CD4-positive, CD25-positive, alpha-beta regulatory T cell (primary cell): ENCODE data around the gene VPS45. TPM values are rescaled to one million over a fixed set of nuclear protein-coding genes. Genes with fewer than 3 reads are reported as not detected.

Experiments
- ATAC-seq, 2 donors: fragments of 150-1000 bp; cut with Tn5 transposase; one replicate each; pipeline ENCODE4 v1.10.0; 2021; ENCODE audit warnings: low read depth in 2 of 2, moderate number of reproducible peaks in 2 of 2, moderate library complexity in 1 of 2
- DNase-seq, 3 donors: peaks; one replicate each; pipeline versions ENCODE4 v3.0.0 to v3.0.0-alpha.2; 2012 to 2022; ENCODE audit warnings: mixed read lengths in 1 of 3
- H3K27ac ChIP-seq: one replicate; pipeline ENCODE4 v1.7.0; 2013; ENCODE audit warnings: mild to moderate bottlenecking, low read length; ENCODE audit not compliant: insufficient read depth, poor library complexity, severe bottlenecking
- H3K27me3 ChIP-seq: one replicate; pipeline ENCODE4 v1.7.0; 2013; ENCODE audit warnings: low read length; ENCODE audit not compliant: control insufficient read depth, insufficient read depth
- H3K36me3 ChIP-seq: one replicate; pipeline ENCODE4 v1.7.0; 2013; ENCODE audit warnings: mild to moderate bottlenecking, low read length, moderate library complexity; ENCODE audit not compliant: control insufficient read depth, insufficient read depth
- H3K4me1 ChIP-seq: 2 replicates; pipeline ENCODE4 v1.7.0; 2013; ENCODE audit warnings: mild to moderate bottlenecking, low read length; ENCODE audit not compliant: insufficient read depth, control insufficient read depth, poor library complexity, severe bottlenecking
- H3K4me3 ChIP-seq: one replicate; pipeline ENCODE4 v1.7.0; 2013; ENCODE audit warnings: low read depth, mild to moderate bottlenecking, low read length, moderate library complexity
- H3K9me3 ChIP-seq, 2 experiments: 1 replicate in 1 of 2; 2 replicates in 1 of 2; pipeline ENCODE4 v1.7.0; 2013; ENCODE audit warnings: low read length in 2 of 2, mild to moderate bottlenecking in 1 of 2, moderate library complexity in 1 of 2; ENCODE audit not compliant: control insufficient read depth in 2 of 2
- H3K27ac Mint-ChIP-seq, 3 donors: one replicate each; pipeline ENCODE4 v1.8.0; 2020 to 2022; ENCODE audit warnings: mild to moderate bottlenecking in 3 of 3, mixed read lengths in 3 of 3, moderate library complexity in 2 of 3
- H3K27me3 Mint-ChIP-seq: one replicate; pipeline ENCODE4 v1.8.0; 2022; ENCODE audit warnings: mild to moderate bottlenecking, mixed read lengths
- H3K36me3 Mint-ChIP-seq: one replicate; pipeline ENCODE4 v1.8.0; 2020; ENCODE audit warnings: mixed read lengths
- H3K4me1 Mint-ChIP-seq, 4 donors: one replicate each; pipeline ENCODE4 v1.8.0; 2020 to 2022; ENCODE audit warnings: mixed read lengths in 4 of 4, mild to moderate bottlenecking in 1 of 4
- H3K4me3 Mint-ChIP-seq, 4 donors: one replicate each; pipeline ENCODE4 v1.8.0; 2020 to 2022; ENCODE audit warnings: mild to moderate bottlenecking in 4 of 4, mixed read lengths in 4 of 4, moderate library complexity in 3 of 4
- H3K9me3 Mint-ChIP-seq, 7 donors: one replicate each; pipeline ENCODE4 v1.8.0; 2020 to 2022; ENCODE audit warnings: mixed read lengths in 7 of 7, mild to moderate bottlenecking in 3 of 7, moderate library complexity in 2 of 7
- polyA plus RNA-seq, 4 donors: library from polyadenylated mRNA; unstranded; fragments of 300-500 nt; fragmentation: Illumina TruSeq; gene quantifications; one replicate each; pipeline ENCODE4 v1.2.3, GENCODE V29; 2021
- total RNA-seq: library from RNA; stranded (reverse); gene quantifications from one replicate; pipeline ENCODE4 v1.2.3, GENCODE V29; 2022

VPS45 gene
- total and polyA plus RNA-seq, 5 donors from 2014 or later = 23.4 to 27.8 (median 26.3) TPM

DNA sequence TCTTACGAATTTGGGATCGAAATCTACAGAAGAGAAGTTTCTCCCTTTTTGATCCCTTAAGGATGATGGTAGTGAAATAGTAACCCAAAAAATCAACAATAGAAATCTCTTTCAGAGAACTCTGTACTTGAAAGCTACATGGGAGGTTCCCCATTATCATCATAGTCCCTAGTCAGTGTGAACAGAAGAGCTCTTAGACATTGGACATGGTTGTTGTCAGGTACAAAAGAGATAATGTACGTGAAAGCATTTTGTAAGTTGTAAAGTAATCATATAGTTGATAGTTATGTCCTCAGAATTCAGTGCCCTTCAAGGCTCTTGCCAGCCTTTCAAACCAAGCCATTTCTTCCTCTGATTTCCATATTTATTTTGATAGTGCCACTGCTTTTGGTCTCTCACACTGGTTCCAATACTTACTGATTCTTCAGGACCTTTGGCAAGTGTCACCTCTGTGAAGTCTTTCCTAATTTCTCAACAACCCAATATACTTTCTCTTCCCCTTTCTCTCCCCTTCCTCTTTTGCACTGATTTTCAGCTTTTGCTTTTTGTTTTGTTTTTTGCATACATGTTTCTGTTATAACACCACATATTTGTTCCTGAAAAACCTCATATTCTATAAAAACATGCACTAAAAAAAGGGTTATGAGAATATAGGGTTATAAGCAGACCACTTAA is 22.4 kb downstream of the VPS45 start:
- DNase-seq (no peak), ATAC-seq (no peak)
- Mint-ChIP-seq H3K4me3 (no peak overlapping the region), H3K36me3 (peaks cover 32% of the 10 kb centered on the region), H3K27ac (peak overlapping the region in 1 of 3 donors; percentile 1), H3K27me3 (no peaks in the 10 kb centered on the region), H3K4me1 (peaks cover 17 to 30% (median 28%) of the 10 kb centered on the region in 4 donors), H3K9me3 (no peaks in the 10 kb centered on the region)
- H3K36me3 ChIP-seq = peaks cover 10% of the 10 kb centered on the region
- no peaks in the 10 kb centered on the region for H3K9me3 ChIP-seq
- H3K4me3 ChIP-seq = no peak overlapping the region
- H3K27ac ChIP-seq = no peak overlapping the region
- no peaks in the 10 kb centered on the region for H3K27me3 ChIP-seq
- peaks cover 14% of the 10 kb centered on the region for H3K4me1 ChIP-seq

DNA sequence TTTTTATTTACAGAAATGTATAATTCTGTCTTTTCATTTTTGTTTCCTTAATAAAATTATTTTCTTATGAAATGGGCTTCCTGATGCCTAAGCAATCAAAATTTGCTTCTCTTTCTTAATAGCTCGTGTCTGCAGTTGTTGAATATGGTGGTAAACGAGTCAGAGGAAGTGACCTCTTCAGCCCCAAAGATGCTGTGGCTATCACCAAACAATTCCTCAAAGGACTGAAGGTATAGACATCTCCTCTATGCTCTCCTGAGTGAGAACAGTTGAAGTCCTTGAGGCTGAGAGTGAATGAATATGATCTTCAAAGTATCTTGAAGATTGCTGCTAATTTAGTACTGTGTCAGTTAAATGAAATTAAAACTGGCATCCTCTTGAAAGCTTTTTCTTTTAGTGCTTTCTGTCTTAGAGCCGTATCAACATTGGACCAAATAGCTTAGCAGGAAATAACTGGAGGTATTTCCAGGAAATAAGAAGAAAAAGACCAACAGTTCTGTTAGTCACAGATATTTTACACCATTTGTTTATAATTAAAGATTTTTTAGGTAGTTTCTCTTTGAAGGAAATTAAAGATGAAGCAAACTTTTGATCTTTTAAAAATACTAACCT is 24.7 kb downstream of the VPS45 start:
- H3K9me3 Mint-ChIP-seq = no peaks in the 10 kb centered on the region

DNA sequence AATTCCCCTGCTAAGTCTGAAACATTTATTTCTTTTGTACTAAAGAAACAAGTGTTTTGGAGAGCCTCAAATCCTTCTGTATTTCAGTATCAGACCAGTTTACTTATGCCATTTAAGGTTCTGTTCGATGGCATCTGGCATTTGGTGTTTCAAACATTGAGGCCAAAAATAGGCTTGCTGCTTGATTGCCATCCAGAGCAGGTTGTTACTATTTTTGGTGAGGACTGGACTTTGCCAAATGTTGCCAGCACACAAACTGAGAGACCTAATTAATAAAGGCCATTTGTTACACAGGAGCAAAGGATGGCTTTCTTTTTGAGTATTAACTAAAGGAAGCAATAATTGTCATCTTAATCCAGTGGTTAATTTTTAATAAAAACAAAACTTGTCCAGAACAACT is 26.2 kb downstream of the VPS45 start:
- no peaks in the 10 kb centered on the region for H3K27me3 Mint-ChIP-seq
- peaks cover 17 to 31% (median 23%) of the 10 kb centered on the region in 4 donors for H3K4me1 Mint-ChIP-seq
- Histone ChIP-seq H3K27ac (no peak overlapping the region), H3K27me3 (no peaks in the 10 kb centered on the region), H3K9me3 (no peaks in the 10 kb centered on the region), H3K4me3 (no peak overlapping the region), H3K4me1 (peaks cover 14% of the 10 kb centered on the region), H3K36me3 (peaks cover 2% of the 10 kb centered on the region)
- H3K36me3 Mint-ChIP-seq = peaks cover 7% of the 10 kb centered on the region
- H3K27ac Mint-ChIP-seq = peak overlapping the region in 1 of 3 donors; percentile 26
- DNase-seq = no peak
- H3K9me3 Mint-ChIP-seq = no peaks in the 10 kb centered on the region
- H3K4me3 Mint-ChIP-seq = no peak overlapping the region
- no peak for ATAC-seq

More for the DNA sequence above, 24.7 kb downstream of the VPS45 start:
- peak; percentile 71 to 73 for ATAC-seq
- Histone ChIP-seq H3K36me3 (peaks cover 7% of the 10 kb centered on the region), H3K27ac (no peak overlapping the region), H3K4me3 (peak overlapping the region; percentile 57), H3K27me3 (no peaks in the 10 kb centered on the region), H3K9me3 (no peaks in the 10 kb centered on the region), H3K4me1 (peaks cover 14% of the 10 kb centered on the region)
- Mint-ChIP-seq H3K4me1 (peaks cover 17 to 31% (median 25%) of the 10 kb centered on the region in 4 donors), H3K27ac (peak overlapping the region; percentile 2 to 81 (median 64)), H3K27me3 (no peaks in the 10 kb centered on the region), H3K36me3 (peaks cover 16% of the 10 kb centered on the region), H3K4me3 (peak overlapping the region in 2 of 4 donors; percentile 13 to 60)
- peak in 1 of 3 donors; percentile 78 for DNase-seq

DNA sequence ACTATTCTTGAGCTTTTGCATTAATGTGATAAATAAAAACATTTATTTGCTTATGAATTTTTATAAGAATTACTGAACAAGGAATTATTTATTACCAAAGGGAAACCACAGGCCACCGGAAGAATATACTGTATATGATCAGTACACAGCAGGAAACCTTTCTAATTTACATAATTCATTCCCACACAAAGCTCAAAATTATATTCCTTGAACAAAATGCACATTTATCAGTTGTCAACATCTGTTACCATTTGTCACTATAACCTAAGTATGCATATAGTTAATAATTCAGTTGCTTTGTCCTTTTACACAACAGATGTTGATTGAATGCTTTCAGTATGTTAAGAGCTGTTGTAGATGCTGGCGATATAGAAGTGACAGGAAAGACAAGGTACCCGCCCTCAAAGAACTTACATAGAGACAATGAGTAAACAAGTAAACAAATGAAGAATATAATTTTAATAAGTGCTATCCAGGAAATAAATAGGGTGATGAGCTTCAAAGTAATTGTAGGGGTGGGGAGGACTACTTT is 27.2 kb downstream of the VPS45 start:
- Histone ChIP-seq H3K27me3 (no peaks in the 10 kb centered on the region), H3K27ac (no peak overlapping the region), H3K9me3 (no peaks in the 10 kb centered on the region), H3K36me3 (peaks cover 2% of the 10 kb centered on the region), H3K4me3 (peak overlapping the region; percentile 26), H3K4me1 (peaks cover 14% of the 10 kb centered on the region)
- H3K27ac Mint-ChIP-seq = no peak overlapping the region
- H3K4me3 Mint-ChIP-seq = peak overlapping the region in 2 of 4 donors; percentile 10 to 38
- H3K36me3 Mint-ChIP-seq = peaks cover 4% of the 10 kb centered on the region
- H3K4me1 Mint-ChIP-seq = peaks cover 17 to 32% (median 23%) of the 10 kb centered on the region in 4 donors
- no peak for ATAC-seq
- no peaks in the 10 kb centered on the region for H3K9me3 Mint-ChIP-seq
- DNase-seq = no peak
- no peaks in the 10 kb centered on the region for H3K27me3 Mint-ChIP-seq

DNA sequence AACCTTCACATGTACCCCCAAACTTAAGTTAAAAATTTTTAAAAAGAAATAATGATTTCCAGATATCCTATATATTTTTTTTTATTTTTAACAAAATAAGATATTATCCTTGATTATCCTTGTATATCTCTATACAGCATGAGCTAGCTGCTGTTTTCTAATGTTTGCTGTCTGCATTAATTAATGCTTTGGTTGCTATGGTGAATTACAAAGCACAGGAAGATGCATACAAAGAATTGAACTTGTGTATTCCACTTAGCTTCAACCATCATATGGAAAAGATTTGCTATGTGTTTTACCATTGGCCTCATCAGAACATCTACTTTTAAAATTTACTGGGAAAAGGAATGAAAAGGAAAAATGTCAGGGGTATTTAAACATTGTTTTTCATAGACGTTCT is 35.4 kb downstream of the VPS45 start:
- ATAC-seq (peak in 1 of 2 donors; percentile 32), DNase-seq (peak in 1 of 3 donors; percentile 24)
- Mint-ChIP-seq H3K36me3 (peaks cover 11% of the 10 kb centered on the region), H3K4me3 (no peak overlapping the region), H3K27ac (peak overlapping the region in 1 of 3 donors; percentile 16), H3K27me3 (no peaks in the 10 kb centered on the region), H3K4me1 (peaks cover 40 to 57% (median 44%) of the 10 kb centered on the region in 4 donors), H3K9me3 (peaks cover 0 to 6% (median 0%) of the 10 kb centered on the region in 7 donors)
- Histone ChIP-seq H3K9me3 (no peaks in the 10 kb centered on the region), H3K36me3 (no peaks in the 10 kb centered on the region), H3K4me3 (no peak overlapping the region), H3K27me3 (no peaks in the 10 kb centered on the region), H3K4me1 (peaks cover 37% of the 10 kb centered on the region), H3K27ac (no peak overlapping the region)

DNA sequence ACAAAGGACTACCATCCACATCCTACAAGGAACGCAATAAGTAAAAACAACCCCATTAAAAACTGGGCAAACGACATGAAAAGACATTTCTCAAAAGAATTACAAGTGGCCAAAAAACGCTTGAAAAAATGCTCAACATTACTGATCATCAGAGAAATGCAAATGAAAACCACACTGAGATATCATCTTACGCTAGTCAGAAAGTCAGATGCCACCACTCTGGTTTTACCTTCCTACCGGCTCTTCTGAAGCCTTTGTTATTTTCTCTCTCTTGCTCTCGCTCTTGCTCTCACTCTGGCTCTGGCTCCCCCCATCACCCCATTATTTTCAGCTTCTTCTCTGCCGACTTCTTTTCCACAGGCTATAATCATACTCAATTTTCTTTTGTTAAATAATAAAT is 38.8 kb downstream of the VPS45 start:
- Histone ChIP-seq H3K27me3 (no peaks in the 10 kb centered on the region), H3K4me1 (peaks cover 71% of the 10 kb centered on the region), H3K4me3 (peak overlapping the region; percentile 67), H3K9me3 (no peaks in the 10 kb centered on the region), H3K27ac (peak overlapping the region; percentile 73), H3K36me3 (no peaks in the 10 kb centered on the region)
- Mint-ChIP-seq H3K4me1 (peaks cover 51 to 85% (median 70%) of the 10 kb centered on the region in 4 donors), H3K27ac (peak overlapping the region; percentile 96 to 97 (median 96)), H3K27me3 (no peaks in the 10 kb centered on the region), H3K36me3 (peaks cover 8% of the 10 kb centered on the region), H3K9me3 (peaks cover 0 to 6% (median 0%) of the 10 kb centered on the region in 7 donors), H3K4me3 (peak overlapping the region; percentile 67 to 89 (median 84))
- DNase-seq (peak; percentile 6 to 82 (median 68)), ATAC-seq (peak; percentile 81 to 85)

DNA sequence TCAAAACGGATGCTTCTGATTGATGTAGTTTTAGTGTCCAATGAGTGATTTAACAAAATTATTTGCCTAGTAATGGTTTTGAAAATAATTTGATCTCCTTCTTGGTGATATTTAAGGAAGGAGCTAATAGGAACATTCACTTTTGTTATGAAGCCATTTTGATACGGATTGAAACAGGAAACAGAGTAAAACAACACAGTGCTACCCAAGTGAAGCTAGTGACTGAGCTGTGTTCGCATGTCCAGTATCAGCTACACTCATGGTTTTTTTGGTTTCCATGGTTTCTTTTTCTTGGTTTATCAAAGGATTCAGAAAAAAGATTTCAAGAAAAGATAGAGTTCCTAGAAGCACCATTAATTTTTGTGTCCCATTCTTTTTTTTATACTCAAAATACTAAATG is 42.0 kb downstream of the VPS45 start:
- peak in 2 of 3 donors; percentile 20 to 70 for DNase-seq
- Histone ChIP-seq H3K27me3 (no peaks in the 10 kb centered on the region), H3K36me3 (no peaks in the 10 kb centered on the region), H3K4me1 (peaks cover 71% of the 10 kb centered on the region), H3K9me3 (no peaks in the 10 kb centered on the region), H3K4me3 (peak overlapping the region; percentile 81), H3K27ac (peak overlapping the region; percentile 69)
- Mint-ChIP-seq H3K9me3 (peaks cover 0 to 4% (median 0%) of the 10 kb centered on the region in 7 donors), H3K27me3 (no peaks in the 10 kb centered on the region), H3K4me1 (peaks cover 49 to 79% (median 61%) of the 10 kb centered on the region in 4 donors), H3K4me3 (peak overlapping the region; percentile 67 to 93 (median 82)), H3K27ac (peak overlapping the region; percentile 90 to 96 (median 96)), H3K36me3 (peaks cover 17% of the 10 kb centered on the region)
- ATAC-seq = peak in 1 of 2 donors; percentile 39
